DMS153 treated with DMSO at 0.1 percent for 48 hours (cell line): Measurements from ENCODE around the gene AQP7.
"Not testable (repeated sequence)": the region's sequence is repeated elsewhere in the genome, so short reads cannot be mapped to it uniquely, and the experiment has no call there.

Source experiments
- DNase-seq: peaks from one replicate; lab custom pipeline; 2025; ENCODE audit not compliant: unreplicated experiment; lab: John Stamatoyannopoulos, UW

Gene AQP7

GRCh38 chr9:33434317-33435105, 32.1 kb upstream of the AQP7 start:
- no peak for DNase-seq

DNA sequence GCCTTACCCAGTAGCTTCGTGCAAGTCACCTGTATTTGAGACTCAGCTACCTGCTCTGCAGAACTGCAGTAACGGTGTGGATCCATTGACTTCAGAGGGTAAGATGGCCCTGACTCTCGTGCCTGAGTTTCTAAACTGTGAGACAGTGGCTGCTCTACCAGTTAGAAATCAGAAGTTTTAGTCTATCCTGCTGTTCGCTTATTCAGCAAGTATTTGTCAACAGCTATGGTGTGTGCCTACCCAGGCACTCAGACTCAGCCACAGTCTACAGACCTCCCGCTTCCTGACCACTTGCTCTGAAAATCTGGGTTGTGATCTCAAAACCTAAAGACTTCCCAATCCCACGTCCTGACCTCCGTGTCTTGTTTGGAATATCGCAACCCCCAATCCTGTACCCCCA, 31.5 kb upstream of the AQP7 start:
- no peak for DNase-seq

- no peak for DNase-seq
These were observed 29.1 kb upstream of the AQP7 start for GRCh38 chr9:33431420-33431819.

- no peak for DNase-seq
These were observed 28.6 kb upstream of the AQP7 start for GRCh38 chr9:33430942-33431341.

- no peak for DNase-seq
These were observed 27.1 kb upstream of the AQP7 start for GRCh38 chr9:33429256-33429985.

- no peak for DNase-seq
These were observed 24.5 kb upstream of the AQP7 start for GRCh38 chr9:33426843-33427293.

GRCh38 chr9:33425128-33425533, 22.8 kb upstream of the AQP7 start:
- DNase-seq: no peak

- not testable (repeated sequence) for DNase-seq
These were observed 22.1 kb upstream of the AQP7 start for GRCh38 chr9:33424492-33424891.

DNA sequence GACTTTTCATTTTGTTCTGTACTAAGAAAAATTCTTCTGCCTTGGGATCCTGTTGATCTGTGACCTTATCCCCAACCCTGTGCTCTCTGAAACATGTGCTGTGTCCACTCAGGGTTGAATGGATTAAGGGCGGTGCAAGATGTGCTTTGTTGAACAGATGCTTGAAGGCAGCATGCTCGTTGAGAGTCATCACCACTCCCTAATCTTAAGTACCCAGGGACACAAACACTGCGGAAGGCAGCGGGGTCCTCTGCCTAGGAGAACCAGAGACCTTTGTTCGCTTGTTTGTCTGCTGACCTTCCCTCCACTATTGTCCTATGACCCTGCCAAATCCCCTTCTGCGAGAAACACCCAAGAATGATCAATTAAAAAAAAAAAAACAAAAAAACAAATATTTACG, 21.7 kb upstream of the AQP7 start:
- not testable (repeated sequence) for DNase-seq

- DNase-seq: no peak
These were observed 17.4 kb upstream of the AQP7 start for GRCh38 chr9:33419708-33420303.

DNA sequence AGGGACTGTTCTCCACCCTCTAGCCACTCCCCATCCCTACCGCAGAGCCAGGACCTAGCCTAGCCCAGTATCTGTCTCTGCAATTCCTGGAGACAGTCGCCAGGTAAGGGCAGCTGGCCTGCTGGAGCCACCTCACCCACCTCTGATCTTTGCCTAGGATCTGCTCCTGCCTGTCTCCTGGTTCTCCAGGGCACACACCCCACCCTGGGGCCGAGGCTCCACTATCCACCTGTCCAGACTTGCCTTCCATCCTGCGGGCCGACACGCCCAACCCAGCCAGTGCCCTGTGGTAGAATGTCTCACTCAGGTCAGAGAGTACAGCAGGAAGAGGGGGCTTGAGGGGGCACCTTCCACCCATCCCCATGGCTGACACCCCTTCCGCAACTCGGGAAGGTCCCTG, 15.7 kb upstream of the AQP7 start:
- no peak for DNase-seq

DNA sequence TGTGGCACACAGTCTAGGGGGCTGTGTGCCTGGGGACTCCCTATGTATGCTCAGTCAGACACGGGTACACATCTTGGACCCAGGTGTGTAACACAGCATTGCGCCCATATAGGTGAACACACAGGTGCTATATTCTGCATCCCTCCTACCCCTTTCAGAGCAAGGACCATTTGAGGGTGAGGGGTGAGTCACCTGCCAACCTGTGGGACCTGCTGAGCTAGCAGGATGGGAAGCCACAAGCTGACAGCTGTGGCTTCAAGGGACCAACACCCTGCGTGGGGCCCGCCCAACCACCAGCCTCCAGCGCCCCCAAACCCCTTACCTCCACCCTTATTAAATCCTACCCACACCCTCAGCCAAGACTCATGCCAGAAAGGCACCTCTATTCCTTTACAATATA, 14.6 kb upstream of the AQP7 start:
- DNase-seq: no peak

DNA sequence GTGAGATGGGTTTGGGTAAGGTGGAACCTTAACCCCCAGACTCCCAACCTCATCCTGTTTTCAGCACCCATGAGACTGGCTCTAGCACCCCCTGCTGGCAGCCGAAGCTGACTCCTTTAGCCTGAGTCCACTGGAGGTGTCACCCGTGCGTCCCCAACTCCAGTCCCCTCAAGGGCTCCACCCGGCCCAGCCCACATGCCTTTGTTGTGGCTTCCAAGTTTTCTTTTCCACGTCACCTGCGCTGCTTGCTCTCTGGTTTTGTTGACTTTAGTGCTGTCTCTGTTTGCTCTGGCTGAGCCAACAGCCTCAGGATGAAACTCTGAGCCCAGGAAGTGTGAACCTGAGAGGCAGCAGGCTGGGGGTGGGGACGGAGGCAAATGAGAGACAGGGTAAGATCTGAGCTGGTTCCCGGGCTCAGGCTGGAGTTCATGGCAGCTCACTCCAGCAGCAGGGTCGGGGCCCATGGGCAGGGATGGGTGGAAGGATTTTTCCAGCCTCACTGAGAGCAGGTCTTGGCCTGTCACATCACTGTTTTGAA, 13.2 kb upstream of the AQP7 start:
- DNase-seq: peak; percentile 71

DNA sequence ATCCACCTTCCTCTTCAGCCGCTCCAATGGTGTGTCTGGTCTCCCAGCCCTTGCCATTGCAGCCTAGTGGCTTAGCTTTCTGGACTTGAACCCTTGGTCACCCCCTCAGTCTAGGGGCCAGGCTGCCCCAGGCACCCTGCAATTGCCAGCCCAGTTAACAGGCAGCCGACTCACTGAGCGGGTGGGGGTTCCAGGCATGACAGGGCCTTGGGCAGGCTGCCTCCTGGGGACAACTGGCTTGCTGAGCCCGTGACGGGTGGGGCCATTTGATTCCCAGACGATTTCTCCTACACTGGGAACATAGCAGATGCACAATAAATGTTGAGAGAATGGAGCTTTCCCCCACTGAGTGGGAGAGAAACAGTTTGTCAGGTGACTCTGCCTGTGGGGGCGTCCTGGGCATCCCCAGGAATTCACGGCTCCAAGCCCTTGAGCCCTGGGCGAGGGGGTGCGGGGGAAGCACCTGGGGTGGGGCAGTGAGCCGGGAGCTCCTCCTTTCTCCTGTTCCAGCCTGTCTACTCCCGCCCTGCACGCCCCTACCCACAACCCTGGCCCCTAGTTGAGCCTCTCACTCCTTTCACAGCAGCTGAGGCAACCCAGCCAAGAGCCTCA, 12.6 kb upstream of the AQP7 start:
- no peak for DNase-seq

- no peak for DNase-seq
These were observed 11.9 kb upstream of the AQP7 start for GRCh38 chr9:33414268-33414667.

DNA sequence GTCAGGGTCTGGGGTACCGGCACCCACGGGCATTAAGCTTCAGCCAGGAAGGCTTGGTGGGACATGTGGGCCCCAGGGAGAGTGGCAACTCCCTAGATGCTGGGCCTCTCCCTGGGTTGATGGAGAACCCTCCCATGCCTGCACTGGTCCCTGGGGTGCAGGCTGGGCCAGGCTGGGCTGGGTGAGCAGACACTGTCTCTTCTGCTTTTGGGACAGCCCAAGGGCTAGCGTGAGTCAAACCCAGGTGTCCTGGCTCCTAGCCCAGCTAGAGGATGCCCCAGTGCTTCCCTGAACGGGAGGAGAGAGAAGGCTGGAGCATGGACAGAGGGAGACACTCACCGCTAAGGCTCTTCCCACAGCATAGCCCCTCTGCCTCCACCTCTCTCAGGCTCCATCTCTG, 5.7 kb upstream of the AQP7 start:
- DNase-seq: no peak

GRCh38 chr9:33407061-33407460, 4.7 kb upstream of the AQP7 start:
- no peak for DNase-seq

GRCh38 chr9:33404788-33405362, 2.5 kb upstream of the AQP7 start:
- DNase-seq: no peak

DNA sequence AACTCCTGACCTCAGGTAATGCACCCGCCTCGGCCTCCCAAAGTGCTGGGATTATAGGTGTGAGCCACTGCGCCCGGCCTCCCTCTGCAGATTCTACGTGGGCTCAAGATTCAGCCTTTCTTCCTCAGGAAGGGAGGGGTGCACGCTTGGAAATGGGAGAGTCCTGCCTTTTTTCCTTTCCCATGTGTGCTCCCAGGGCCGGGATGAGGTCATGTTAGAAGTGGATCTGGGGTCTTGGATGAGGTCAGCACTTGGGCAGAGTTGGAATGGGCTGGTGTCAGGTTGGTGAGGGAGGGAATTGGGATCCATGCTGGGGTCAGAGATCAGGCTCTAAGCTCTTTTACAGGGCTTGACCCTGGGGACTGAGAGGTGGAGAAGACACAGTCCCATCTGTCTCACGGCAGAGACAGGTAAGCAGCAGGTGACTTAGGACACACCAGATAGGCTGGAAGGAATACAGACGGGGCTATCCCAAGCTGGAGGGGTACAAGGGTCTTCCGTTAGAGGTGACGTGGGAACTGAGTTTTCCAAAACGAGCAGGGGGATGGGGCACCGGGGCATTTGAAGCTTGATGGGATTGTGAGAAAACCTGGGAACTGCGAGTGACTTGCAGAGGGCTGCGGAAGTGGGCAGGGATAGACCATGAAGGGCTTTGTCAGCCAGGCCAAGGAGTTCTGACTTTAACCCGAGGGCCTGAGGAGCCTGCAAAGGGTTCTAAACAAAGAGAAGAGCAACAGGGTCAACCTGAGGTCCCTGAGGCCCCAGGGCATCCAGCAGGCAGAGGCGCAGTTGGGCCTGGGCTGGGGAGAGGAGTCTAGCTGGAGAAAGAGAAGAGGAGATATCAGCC, 1.8 kb upstream of the AQP7 start:
- DNase-seq: no peak

- DNase-seq: not testable (repeated sequence)
These were observed 559 bp downstream of the AQP7 start for GRCh38 chr9:33401809-33402208.
